Putamen (tissue), 1 donor: ENCODE data around the gene HDAC8.
"Not testable (repeated sequence)": the region's sequence is repeated elsewhere in the genome, so short reads cannot be mapped to it uniquely, and the experiment has no call there.

Experiments used
- DNase-seq: peaks from one replicate; pipeline ENCODE4 v3.0.0-alpha.2; 2016; ENCODE audit warnings: low spot score

HDAC8 gene

GRCh38 chrX:72572248-72573157 is at the start of gene HDAC8:
Gene HDAC8, minus strand, starts transcription at chrX:72572843. Its CDS starts 82 bp downstream, at chrX:72572761.
- DNase-seq = peak; percentile 78

- no peak for DNase-seq
Measured at GRCh38 chrX:72621625-72622485, 49.2 kb upstream of the HDAC8 start.

GRCh38 chrX:72621163-72621562 is 48.5 kb upstream of the HDAC8 start:
- DNase-seq = no peak

- no peak for DNase-seq
Measured at GRCh38 chrX:72620550-72621145, 48.0 kb upstream of the HDAC8 start.

GRCh38 chrX:72609313-72609712 is 36.7 kb upstream of the HDAC8 start:
- DNase-seq = no peak

- no peak for DNase-seq
Measured at GRCh38 chrX:72604705-72605104, 32.1 kb upstream of the HDAC8 start.

- no peak for DNase-seq
Measured at GRCh38 chrX:72604112-72604511, 31.5 kb upstream of the HDAC8 start.

- not testable (repeated sequence) for DNase-seq
Measured at GRCh38 chrX:72591038-72591437, 18.4 kb upstream of the HDAC8 start.

- DNase-seq = no peak
Measured at GRCh38 chrX:72584163-72584562, 11.5 kb upstream of the HDAC8 start.

GRCh38 chrX:72576141-72576894 is 3.7 kb upstream of the HDAC8 start:
- DNase-seq = no peak

GRCh38 chrX:72573158-72573511 is 492 bp upstream of the HDAC8 start:
- DNase-seq = no peak

GRCh38 chrX:72569786-72570185 is 2.9 kb downstream of the HDAC8 start:
- DNase-seq = no peak

GRCh38 chrX:72568406-72569092 is 4.1 kb downstream of the HDAC8 start:
- DNase-seq = no peak

- no peak for DNase-seq
Measured at GRCh38 chrX:72566448-72566847, 6.2 kb downstream of the HDAC8 start.

GRCh38 chrX:72559655-72560054 is 13.0 kb downstream of the HDAC8 start:
- DNase-seq = not testable (repeated sequence)

GRCh38 chrX:72554448-72555140 is 18.0 kb downstream of the HDAC8 start:
- DNase-seq = no peak

GRCh38 chrX:72552443-72552842 is 20.2 kb downstream of the HDAC8 start:
- DNase-seq = not testable (repeated sequence)

- no peak for DNase-seq
Measured at GRCh38 chrX:72545990-72546389, 26.7 kb downstream of the HDAC8 start.

- DNase-seq = peak; percentile 19
Measured at GRCh38 chrX:72540318-72540717, 32.3 kb downstream of the HDAC8 start.

- no peak for DNase-seq
Measured at GRCh38 chrX:72539822-72540221, 32.8 kb downstream of the HDAC8 start.

- DNase-seq = peak; percentile 17
Measured at GRCh38 chrX:72536542-72536941, 36.1 kb downstream of the HDAC8 start.
